Astrocyte (in vitro differentiated cells and primary cell): ENCODE measurements around the gene SRPK3.

Experiments used
- CTCF ChIP-seq: IDR thresholded peaks from 2 replicates; pipeline ENCODE4 v1.5.1; 2011; ENCODE audit warnings: low read depth, mild to moderate bottlenecking, inconsistent platforms, low read length, moderate library complexity; ENCODE audit not compliant: insufficient read depth
- EZH2 ChIP-seq: IDR thresholded peaks from 2 replicates; pipeline ENCODE4 v1.6.1; 2012; ENCODE audit warnings: mild to moderate bottlenecking, low read length, inconsistent platforms; ENCODE audit not compliant: insufficient read depth

- TF ChIP-seq CTCF (no peak), EZH2 (no peak)
Observed at GRCh38 chrX:153813161-153813560, 32.3 kb downstream of the SRPK3 start.
